Measurements from ENCODE around the gene HLA-G.
A peak's percentile ranks its signal among the peaks of the same experiment; 100 is the strongest.
"Not testable (repeated sequence)": the region's sequence is repeated elsewhere in the genome, so short reads cannot be mapped to it uniquely, and the experiment has no call there.

The HLA-G gene

GRCh38 chr6:29827579-29828470, at the start of gene HLA-G:
TSS of gene HLA-G (plus strand) at chr6:29827825. CDS start at chr6:29827845, 20 bp downstream.
- no peak for DNase-seq

DNA sequence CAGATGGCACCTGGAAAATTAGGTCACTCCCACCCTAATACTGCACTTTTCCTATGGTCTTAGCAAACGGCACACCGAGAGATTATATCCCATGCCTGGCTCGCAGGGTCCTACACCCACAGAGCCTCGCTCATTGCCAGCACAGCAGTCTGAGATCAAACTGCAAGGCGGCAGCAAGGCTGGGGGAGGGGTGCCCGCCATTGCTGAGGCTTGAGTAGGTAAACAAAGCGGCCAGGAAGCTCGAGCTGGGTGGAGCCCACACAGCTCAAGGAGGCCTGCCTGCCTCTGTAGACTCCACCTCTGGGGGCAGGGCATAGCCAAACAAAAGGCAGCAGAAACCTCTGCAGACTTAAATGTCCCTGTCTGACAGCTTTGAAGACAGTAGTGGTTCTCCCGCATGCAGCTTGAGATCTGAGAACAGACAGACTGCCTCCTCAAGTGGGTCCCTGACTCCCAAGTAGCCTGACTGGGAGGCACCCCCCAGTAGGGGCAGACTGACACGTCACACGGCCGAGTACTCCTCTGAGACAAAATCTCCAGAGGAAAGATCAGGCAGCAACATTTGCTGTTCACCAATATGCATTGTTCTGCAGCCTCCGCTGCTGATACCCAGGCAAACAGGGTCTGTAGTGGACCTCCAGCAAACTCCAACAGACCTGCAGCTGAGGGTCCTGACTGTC, 47.5 kb upstream of the HLA-G start:
- not testable (repeated sequence) for DNase-seq

- no peak for DNase-seq
Measured at GRCh38 chr6:29789176-29789575, 38.4 kb upstream of the HLA-G start.

DNA sequence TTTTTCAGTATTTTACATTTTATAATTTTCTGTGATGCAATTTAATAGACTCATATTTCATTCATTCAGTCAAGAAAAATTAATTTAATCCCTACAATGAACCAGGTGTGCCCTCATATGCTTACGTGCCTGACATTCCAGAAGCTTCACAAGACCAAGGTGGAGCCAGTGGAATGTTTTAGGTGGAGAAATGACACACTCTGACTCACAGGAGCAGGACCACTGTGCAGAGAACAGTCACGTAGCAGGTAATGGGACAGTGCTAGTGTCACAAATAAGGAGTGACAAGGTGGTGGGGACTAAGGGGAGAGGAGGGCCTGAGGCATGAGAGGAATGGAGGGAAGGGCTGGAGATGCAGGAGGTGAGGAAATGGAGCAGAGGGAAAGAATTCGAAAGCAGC, 37.0 kb upstream of the HLA-G start:
- DNase-seq = no peak

DNA sequence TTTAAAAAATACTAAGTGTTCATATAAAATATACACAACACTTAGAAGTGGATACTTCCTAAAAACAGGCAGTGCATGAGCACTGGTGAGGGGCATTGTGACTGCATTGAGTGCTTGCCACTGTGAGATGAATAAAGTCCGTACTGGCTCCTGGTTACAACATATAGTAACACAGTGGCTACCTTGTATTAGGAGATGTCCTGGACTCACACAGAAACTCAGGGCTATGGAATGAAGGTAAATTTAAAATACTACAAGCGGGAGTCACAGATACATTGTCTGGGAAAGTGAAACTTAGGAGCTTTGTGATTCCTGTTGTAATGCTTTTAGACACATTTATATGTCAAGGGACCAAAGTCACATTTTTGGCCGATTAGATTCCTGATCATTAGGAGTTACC, 36.5 kb upstream of the HLA-G start:
- no peak for DNase-seq

GRCh38 chr6:29791786-29792122, 35.9 kb upstream of the HLA-G start:
- DNase-seq = no peak

DNA sequence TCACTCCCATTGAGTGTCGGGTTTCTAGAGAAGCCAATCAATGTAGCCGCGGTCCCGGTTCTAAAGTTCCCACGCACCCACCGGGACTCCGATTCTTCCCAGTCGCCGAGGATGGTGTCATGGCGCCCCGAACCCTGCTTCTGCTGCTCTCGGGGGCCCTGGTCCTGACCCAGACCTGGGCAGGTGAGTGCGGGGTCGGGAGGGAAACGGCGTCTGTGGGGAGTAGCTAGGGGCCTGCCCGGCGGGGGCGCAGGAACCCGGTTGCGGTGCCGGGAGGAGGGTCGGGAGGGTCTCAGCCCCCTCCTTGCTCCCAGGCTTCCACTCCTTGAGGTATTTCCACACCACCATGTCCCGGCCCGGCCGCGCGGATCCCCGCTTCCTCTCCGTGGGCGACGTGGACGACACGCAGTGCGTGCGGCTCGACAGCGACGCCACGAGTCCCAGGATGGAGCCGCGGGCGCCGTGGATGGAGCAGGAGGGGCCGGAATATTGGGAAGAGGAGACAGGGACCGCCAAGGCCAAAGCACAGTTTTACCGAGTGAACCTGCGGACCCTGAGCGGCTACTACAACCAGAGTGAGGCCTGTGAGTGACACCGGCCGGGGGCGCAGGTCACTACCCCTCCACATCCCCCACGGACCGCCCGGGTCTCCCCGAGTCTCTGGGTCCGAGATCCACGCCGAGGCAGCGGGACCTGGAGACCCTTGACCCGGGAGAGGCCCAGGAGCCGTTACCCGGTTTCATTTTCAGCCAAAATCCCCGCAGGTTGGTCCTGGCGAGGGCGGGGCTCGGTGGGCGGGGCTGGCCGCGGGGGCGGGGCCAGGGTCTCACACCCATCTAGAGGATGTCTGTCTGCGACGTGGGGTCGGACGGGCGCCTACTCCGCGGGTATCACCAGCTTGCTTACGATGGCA, 35.2 kb upstream of the HLA-G start:
- DNase-seq = peak; percentile 87

DNA sequence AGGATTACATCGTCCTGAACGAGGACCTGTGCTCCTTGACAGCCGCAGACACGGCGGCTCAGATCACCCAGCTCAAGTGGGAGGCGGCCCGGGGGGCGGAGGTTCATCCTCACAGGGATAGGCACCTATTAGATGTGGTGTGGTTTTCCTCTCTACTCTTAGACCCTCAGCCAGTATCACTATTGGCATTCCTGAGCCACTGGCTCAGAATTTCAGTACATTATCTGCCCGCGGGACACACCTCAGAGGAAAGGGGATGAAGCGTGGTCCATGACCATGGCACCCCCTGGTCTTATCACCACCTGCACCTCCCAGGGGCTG, 34.6 kb upstream of the HLA-G start:
- no peak for DNase-seq

DNA sequence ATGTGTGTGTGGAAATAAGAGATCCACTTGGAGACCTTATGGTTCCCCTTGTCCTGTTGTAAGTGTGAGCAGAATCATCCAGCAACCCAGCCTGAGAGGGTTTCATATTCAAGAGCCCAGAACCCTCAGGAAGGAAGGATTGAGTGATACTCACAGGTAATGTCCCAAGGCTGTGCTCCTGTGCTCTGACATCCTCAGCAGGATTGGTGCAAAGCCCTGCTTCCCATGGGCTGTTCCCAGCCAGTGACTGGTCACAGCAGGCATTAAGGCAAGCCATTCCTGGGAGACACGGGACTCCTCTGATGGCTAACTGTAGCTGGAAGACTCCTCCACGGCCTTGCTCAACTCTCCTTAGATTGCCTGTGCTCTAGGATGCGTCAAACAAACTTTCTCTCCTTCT, 33.8 kb upstream of the HLA-G start:
- DNase-seq = no peak

GRCh38 chr6:29796026-29796425, 31.6 kb upstream of the HLA-G start:
- DNase-seq = no peak

DNA sequence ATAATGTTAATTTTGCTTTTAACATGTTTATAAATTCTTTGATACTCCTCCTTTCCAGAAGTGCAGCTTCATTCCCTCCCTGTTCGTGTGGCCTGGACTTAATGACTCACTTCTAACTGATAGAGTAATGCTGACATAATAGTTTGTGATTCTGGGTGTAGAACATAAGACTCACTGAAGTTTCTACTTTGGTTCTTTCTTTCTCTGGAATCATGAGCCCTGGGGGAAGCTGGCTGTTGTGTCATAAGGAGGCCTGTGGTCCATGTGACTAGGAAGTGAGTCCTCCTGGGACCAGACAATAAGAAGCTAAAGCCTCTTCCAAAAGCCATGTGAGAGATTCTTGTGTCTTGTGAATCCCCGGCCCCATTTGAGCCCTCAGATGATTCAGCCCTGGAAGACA, 30.5 kb upstream of the HLA-G start:
- DNase-seq = no peak

DNA sequence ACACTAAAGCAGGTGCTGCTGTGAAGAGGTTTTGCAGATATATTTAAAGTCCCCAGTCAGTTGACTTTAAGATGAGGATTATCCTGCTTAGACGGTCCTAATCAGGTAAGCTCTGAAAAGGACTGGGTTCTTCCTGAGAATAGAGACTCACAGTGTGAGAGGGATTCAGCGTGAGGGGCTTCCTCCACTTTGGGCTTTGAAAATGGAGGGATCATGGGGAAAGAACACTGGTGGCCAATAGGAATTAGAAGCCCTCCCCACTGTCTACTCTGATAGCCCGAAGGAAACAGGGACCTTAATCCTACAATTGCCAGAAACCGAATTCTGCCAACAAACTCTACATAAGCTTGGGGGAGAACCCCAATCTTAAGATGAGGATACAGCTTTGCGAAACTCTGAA, 29.7 kb upstream of the HLA-G start:
- DNase-seq = no peak

DNA sequence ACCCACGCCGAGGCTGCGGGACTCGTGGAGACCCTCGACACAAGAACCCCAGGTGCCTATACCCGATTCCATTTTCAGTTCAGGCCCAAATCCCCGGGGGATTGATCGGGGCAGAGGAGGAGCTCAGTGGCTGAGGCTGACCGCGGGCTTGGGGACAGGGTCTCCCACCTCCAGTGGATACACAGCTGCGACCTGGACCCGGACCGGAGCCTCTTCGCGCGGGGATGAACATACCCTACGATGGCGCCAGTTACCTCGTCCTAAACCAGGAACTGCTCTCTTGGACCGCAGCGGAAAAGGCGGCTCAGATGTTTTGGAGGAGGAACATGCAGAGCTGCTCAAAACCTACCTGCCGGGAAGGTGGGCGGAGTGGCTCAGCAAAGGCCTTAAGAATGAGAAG, 27.4 kb upstream of the HLA-G start:
- no peak for DNase-seq

GRCh38 chr6:29806387-29806786, 21.2 kb upstream of the HLA-G start:
- DNase-seq = no peak

- DNase-seq = no peak
Measured at GRCh38 chr6:29809249-29809648, 18.4 kb upstream of the HLA-G start.

- DNase-seq = no peak
Measured at GRCh38 chr6:29810371-29810770, 17.3 kb upstream of the HLA-G start.

DNA sequence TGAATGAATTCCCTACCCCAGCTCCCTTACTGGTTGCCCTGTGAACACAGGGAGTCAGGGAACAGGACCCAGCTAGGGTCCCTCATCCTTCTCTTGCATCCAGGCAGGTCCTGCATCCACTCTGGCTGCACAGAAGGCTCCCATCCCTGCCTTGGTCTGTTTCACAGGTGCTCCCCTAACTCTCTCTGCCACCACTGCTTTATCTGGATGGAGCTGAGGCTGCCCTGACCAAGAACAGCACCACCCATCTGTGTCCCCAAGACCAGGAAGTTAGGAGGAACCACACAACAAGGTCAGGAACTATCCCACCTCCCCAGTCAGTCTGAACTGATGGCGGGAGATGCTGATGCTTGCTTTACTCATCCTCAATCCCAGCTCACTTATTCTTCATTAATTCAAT, 16.2 kb upstream of the HLA-G start:
- no peak for DNase-seq

DNA sequence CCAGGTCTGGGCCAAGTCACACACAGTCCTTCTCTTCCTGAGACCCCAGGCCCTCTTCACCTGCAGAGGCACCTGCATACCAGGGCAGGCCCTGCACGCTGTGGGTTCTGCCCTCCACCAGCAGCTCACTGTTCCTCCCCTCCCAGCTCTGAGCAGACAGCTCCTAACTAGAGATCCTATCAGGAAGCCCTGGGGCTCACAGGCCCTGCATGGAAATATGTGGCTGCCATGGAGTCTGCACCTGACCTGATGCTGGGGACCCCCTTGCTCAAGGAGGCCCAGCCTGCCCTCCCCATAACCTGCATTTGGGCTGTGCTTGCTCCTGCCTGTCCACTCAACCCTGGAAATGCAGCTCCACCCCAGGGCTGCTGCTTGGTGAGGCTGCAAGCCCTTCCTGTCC, 14.6 kb upstream of the HLA-G start:
- no peak for DNase-seq

- no peak for DNase-seq
Measured at GRCh38 chr6:29813809-29814208, 13.8 kb upstream of the HLA-G start.

DNA sequence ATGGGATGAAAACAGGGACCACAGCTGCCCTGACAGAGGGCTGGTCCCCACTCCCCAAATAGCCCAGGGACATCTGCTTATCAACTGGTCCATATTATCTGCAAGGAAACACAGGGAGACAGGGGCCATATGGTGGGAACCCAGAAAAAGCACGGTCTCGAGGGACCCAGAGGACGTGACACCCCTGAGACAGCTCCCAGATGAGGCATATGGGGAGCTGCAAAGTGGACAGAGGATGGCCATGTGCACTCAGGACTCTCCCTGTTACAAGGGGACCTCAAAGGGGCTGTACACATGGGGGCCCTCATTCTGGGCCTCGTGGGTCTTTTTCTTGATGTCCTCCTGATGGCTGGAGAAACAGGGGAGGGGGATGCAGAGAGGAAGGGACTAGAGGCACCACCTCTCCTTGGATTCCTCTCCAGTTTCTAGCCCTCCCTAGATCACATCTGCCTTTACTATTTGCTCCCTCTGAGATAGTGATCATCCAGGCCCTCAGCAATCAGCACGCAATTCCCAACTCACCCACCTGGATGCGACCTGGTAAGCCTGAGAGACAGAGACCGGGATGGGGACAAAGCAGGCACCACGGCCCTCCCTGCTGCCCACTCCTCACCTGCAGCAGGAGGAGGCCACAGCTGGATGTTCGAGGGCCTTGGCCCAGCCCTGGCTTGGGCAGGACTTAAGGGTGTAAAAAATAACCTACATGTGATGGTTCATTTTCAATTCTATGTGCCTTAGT, 13.1 kb upstream of the HLA-G start:
- DNase-seq = no peak

GRCh38 chr6:29815118-29815750, 12.4 kb upstream of the HLA-G start:
- DNase-seq = no peak

GRCh38 chr6:29816030-29816429, 11.6 kb upstream of the HLA-G start:
- DNase-seq = no peak
